Measurements from ENCODE around the gene FNDC3B.

The FNDC3B gene

GRCh38 chr3:172397716-172398405 is 358.5 kb downstream of the FNDC3B start:
- TF ChIP-seq CTCF (IDR thresholded peaks at IDR 0.05) (no peak), ZFX (IDR thresholded peaks at IDR 0.05; ENCODE audit: borderline replicate concordance) (no peak)
- no peak overlapping the region for H3K27ac ChIP-seq

GRCh38 chr3:172398484-172398883 is 359.1 kb downstream of the FNDC3B start:
- no peak for TF ChIP-seq ZFX (IDR thresholded peaks at IDR 0.05; ENCODE audit: borderline replicate concordance)
- H3K27ac ChIP-seq, result no peak overlapping the region

- TF ChIP-seq CTCF (IDR thresholded peaks at IDR 0.05), result no peak
- no peak for TF ChIP-seq ZFX (IDR thresholded peaks at IDR 0.05; ENCODE audit: borderline replicate concordance)
Observed at GRCh38 chr3:172402090-172402489, 362.7 kb downstream of the FNDC3B start.

GRCh38 chr3:172402892-172403643 is 363.7 kb downstream of the FNDC3B start:
- no peak overlapping the region for H3K27ac ChIP-seq
- TF ChIP-seq ZFX (IDR thresholded peaks at IDR 0.05; ENCODE audit: borderline replicate concordance) (no peak), CTCF (IDR thresholded peaks at IDR 0.05) (no peak)

More at GRCh38 chr3:172402090-172402489, 362.7 kb downstream of the FNDC3B start:
- H3K27ac ChIP-seq, result no peak overlapping the region

- no peak for TF ChIP-seq CTCF (IDR thresholded peaks at IDR 0.05)
- TF ChIP-seq ZFX (IDR thresholded peaks at IDR 0.05; ENCODE audit: borderline replicate concordance), result no peak
- H3K27ac ChIP-seq, result no peak overlapping the region
Observed at GRCh38 chr3:172404237-172404962, 365.0 kb downstream of the FNDC3B start.

- no peak overlapping the region for H3K27ac ChIP-seq
- no peak for TF ChIP-seq CTCF (IDR thresholded peaks at IDR 0.05)
Observed at GRCh38 chr3:172405914-172406313, 366.5 kb downstream of the FNDC3B start.

- H3K27ac ChIP-seq, result no peak overlapping the region
- TF ChIP-seq ZFX (IDR thresholded peaks at IDR 0.05; ENCODE audit: borderline replicate concordance) (no peak), CTCF (IDR thresholded peaks at IDR 0.05) (no peak)
Observed at GRCh38 chr3:172407872-172408271, 368.5 kb downstream of the FNDC3B start.
